HT1080 (cell line): Measurements from ENCODE around the gene GPR158. TPM values are rescaled to one million over a fixed set of nuclear protein-coding genes. Genes with fewer than 3 reads are reported as not detected.
A peak's percentile ranks its signal among the peaks of the same experiment; 100 is the strongest.

Experiments
- DNase-seq: peaks from one replicate; pipeline ENCODE4 v3.0.0-alpha.2; 2015; ENCODE audit warnings: low read depth
- total RNA-seq: library from RNA; depleted of rRNA; stranded (reverse); fragments of >200 nt; shearing (Covaris generic); gene quantifications from 2 replicates; pipeline ENCODE4 v1.2.3, GENCODE V29; 2014

The GPR158 gene
- total RNA-seq, 1 experiment from 2014 or later, result 10.9 TPM

DNA sequence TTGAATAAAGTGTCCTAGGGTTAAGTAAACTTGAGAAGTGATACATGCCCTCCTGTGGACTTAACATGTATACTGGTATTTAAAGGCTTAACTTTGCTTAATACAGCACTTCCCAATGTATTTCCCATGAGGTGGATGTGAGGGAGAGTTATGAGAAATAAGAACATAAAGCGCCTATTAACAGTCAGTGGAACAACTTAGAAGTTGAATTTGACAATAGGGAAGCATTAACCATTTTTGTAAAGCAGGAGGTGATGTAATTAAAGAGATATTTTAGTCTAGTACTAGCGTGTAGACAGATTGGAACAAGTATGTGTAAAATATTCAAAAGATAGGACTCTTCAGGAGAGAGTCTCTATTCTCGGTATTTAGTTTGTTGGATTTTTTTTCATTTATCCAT lies 322.4 kb downstream of the GPR158 start:
- no peak for DNase-seq

DNA sequence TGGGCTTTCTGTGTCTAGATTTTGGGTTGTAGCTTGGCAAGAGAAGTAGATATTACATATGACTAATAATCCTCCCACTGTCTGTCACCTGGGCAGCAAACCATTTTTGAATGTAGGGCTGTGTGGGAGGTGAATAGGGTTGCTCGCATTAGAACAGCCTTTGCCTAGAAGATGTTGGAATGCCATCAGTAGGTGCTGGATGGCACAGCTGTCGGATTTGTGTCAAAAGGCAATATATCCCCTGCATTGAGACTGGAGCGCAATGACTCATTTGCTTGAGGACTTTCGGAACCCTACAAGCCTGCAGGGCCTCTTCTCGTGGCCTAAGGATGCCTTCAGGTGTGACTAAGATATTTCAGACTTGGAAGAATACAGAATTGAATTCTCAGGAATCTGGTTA lies 323.8 kb downstream of the GPR158 start:
- no peak for DNase-seq

DNA sequence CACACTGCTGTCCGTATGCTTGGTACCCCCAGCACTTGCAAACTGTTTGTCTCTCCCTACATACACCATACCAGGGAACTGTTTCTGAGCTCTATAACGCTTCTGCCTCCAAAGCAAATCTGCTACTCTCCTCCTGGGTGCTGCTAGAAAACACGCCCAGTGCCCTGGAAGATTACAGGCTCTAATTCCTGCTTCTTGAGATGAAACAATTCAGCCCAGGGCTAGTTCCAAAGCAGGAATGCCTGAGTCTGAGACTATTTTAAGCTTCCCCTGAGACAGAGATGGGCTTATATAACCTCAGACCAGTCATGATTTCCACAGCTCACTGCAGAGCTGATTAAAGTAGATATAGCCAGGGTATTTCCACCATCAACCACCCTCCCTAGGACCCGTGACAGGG lies 327.1 kb downstream of the GPR158 start:
- DNase-seq, result no peak

DNA sequence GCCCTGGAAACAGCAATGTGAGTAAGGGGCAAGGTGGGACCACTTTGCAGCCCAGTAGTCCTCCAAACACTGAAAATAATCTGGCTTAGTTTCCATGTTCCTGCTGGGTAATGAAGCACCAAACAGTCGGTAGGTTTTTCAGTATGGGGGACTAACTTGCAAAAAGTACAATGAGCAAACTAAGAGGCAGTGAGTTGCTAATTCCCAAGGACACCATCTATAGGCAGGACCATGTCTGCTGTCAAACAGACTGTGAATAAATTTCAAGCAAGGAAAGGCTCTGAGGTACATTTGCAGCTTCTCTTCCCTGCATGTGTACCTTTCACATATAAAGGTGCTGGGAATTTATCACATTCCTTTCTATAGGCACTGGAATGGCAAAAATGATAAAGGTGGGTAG lies 327.7 kb downstream of the GPR158 start:
- no peak for DNase-seq

DNA sequence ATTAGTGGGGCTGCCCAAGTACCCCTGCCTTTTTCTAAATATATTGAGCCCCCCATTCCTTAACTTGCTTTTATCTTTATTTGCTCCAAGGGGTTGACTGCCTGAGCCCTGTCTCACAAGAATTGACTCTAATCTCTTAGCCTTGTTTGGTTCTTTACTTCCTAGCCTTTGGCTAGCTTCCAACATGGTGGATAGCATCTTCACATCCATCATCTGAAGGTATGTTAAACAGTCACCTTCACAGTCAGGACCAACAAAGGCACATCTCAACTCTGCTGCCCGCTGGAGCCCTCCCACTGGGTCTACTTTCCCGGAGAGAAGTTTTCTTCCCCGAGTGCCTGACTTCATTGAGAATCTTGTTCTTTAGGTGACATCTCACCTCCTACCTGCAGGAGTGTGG lies 329.5 kb downstream of the GPR158 start:
- DNase-seq, result no peak

DNA sequence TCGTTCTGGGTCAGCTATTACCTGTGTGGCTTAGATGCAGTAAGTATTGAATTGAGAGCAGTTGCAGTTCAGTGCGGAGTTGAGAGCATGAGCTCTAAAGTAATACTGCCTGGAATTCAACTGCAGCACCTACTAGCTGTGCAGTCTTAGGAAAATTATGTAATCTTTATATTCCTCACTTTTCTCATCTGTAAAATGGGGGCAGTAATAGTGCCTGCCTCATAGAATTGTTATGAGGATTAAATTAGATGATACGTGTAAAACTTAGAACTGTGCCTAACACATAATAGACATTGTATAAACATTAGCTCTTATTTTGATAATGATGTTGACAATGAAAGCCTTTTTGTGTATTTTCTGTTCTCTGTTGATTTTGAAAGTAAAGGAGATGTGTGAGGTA lies 330.0 kb downstream of the GPR158 start:
- no peak for DNase-seq

DNA sequence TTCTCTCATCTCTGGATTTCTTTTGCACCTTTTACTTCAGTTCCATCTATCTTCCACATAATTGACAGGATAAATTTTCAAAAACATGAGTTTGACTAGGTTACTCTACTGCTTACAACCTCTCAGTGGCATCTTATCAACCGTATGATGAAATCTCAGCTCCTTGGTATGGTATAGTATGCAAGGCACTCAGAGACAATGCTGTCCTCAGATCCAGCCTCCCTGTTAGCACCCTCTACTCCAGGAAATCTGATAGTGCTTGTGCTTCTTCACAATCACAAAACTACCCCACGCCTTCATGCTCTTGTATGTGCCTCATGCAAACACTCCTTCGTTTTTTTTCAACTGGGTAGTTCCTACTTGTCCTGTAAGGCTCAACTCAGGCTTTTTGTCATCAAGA lies 330.7 kb downstream of the GPR158 start:
- DNase-seq, result no peak

DNA sequence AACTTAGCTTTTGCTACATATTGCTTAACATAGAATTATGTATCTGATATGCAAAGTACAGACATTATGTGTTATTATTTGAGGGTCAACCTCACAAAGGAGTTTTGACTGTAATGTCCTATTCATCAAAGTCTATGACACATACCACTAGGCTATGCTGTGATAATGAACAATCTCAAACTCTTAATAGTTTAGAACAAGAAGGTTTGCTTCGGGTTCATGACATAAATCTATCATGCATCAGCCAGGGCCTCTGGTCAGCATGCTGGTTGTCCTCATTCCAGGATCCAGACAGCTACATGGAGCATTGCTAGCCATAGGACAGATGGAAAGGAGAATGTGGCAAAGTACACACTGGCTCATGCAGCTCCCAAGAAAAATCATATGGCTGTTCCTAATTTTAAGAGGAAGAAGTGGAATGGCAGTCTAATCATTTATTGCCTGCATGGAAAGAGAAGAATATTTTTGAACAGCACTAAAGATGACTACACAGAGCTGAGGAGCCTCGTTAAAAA lies 332.1 kb downstream of the GPR158 start:
- no peak for DNase-seq

DNA sequence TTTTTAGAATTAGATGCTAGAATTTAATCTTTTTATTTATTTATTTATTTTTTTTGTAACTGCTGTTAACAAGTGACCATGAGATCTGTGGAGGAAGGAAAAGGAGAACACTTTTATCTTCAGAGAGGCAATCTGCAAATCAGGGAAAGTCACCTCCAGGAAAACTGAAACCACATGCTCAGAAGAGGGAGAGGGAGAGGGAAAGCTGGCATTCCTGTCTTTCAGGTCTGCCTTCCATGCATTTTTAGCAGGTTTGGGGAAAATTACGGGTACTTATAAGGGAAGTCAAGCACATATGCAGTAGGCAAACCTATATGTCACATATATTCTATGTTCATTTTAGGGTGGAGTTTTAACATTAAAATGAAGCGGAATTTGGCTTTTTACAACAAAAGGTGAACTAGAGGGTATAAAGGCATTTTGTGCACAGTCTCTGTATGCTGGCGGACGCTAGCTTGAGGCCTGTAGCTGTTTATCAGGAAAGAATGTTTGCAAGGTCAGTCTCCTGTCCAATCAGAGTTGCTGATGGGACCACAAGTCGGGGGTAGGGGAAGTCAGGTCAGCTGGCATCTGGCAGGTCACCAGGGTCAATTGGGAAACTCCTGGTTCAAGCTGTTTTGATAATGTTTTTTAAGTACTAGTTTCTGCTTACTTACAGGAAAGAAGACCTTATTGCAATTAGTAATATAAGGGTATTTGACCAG lies 333.5 kb downstream of the GPR158 start:
- no peak for DNase-seq

DNA sequence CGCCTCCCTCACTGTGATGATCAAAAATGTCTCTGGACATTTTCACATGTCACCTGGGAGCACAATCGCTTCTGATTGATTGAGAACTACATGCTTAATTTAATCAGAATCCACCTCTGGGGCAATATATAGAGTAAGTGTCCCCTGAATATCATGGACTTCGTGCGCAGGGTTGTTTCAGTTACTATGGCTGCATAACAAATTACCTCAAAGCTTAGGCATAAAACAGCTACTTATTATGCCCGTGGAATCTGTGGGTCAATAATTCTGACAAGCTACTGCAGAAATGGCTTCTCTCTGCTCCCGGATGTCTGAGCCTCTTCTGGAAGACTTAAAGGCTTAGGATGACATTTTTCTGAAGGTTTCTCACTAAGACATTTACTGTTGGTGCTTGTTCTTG lies 334.4 kb downstream of the GPR158 start:
- no peak for DNase-seq

DNA sequence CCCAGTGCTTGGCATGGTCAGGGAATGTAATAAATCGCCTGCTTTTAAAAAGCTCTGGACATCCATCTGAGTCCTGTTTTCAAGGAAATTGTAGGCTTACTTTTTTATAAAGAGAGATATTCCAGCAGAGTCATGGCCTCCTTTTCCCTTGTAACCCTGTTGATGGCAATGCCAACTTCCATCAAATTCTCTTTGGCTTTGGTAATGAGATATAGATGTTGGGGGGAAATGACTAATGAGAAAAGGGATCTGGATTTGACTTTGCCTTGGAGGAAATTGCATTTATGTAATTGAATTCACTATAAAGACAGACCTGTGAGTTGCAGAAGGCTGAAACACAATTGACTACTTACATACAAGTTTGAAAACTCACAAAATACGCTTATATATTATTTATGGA lies 347.5 kb downstream of the GPR158 start:
- peak; percentile 28 for DNase-seq

DNA sequence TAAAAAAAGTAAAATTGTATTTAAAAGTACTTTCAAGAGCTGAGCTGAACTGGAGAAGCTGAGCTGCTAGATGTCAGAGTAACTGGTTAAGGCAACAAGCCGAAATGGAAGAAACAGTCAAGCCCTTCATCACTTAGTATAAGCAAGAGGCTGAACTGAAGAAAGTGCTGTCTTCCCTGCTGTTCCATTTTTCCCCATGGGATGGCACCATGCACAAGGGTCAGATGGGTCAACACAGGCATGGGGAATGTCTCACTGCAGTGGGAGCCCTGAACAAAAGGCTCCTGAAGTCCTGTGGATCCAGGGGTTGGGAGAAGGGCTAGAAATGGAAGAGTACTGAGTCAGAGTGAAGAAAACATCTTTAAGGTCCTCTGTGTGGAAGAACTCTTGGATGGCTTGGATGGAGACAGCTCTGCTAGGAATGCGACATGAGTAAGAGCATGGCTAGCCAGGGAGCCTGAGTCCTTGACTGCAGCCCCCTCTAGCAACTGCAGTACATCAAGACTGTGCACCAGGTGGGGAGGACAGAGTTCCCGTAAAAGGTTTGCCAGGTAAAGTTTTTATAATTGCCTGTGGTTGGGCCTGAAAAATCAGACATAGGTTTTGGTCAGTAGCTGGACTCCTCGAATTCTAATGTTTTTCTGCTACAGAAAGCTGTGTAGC lies 348.3 kb downstream of the GPR158 start:
- peak; percentile 56 for DNase-seq

DNA sequence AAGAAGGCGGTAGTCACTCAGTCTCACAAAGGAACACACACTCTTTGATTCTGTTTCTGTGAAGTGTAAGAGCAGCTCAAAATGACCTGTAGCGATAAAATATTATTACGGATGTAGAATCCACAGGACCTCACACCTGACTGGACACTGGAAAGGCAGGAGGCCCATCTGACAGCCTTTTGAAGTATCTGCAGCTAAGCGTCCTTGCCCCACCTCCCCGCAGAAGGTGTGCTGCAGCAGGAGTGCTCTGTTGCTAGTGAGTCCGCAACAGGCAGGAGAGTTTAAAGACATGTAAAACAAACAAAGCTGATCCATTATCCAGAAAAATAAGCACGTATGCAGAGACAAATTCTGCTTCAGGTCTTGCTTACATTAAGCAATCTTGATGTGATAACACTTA lies 355.5 kb downstream of the GPR158 start:
- no peak for DNase-seq

DNA sequence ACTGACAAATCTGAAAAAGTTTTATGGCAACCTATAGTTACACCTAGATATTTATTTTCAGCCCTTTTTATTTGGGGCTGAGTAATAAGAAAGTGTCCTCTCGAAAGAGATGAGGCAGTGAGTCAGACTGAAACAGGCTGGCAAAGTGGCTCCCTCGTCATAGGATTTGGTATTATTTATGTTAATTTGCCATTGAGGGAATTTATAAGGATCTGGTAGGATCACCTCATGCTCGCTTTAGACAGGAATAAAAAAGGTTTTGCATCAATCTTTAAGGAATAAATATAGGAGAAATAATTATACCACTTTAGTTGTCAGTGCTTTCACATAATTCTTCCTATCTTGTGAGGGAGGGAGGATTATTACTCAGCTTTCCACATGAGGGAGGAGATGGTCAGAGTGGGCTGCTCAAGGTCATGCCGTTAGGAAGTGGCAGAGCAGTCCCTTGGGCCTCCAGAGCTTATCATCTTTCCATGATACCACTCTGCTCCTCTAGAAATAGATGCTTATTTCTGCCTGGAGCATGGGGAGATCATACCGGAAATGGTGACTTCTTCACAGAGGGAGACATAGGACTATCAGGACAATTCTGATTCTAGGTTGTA lies 356.8 kb downstream of the GPR158 start:
- DNase-seq, result peak; percentile 17

DNA sequence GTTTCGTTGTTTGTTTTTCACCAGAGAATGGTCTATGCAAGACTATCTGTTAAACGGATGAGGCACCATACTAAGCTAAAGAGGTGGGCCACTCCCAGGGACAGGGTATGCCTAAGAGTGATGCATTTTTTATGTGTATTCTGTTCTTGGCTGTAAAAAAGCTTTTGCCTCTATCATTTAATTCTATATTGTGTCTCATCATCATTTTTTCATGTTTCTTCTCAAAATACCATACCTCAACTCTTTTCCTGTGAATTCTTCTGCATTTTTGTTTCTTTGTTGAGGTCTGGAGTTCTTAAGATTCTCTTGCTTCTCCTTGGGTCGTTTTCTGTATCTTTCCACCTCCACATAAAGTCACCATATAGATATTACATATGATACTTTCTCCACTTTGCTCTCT lies 357.4 kb downstream of the GPR158 start:
- DNase-seq, result no peak

DNA sequence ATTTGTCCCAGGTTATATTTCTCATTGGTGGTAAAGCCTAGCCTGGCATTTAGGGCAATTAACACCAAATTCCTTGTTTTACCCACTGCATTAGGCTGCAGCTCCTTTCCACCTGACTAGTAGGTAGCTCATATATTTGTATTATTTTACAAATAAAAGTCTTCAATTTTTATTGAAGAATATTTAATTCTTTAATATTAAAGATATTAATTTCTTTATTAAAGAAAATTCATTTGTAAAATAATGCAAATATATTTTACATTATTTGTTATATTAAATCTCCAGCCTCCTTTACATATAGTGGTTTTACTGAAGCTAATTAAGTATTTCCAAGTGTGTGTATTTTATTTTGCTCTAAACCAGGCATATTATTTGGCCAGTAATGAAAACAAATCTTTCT lies 361.2 kb downstream of the GPR158 start:
- no peak for DNase-seq

DNA sequence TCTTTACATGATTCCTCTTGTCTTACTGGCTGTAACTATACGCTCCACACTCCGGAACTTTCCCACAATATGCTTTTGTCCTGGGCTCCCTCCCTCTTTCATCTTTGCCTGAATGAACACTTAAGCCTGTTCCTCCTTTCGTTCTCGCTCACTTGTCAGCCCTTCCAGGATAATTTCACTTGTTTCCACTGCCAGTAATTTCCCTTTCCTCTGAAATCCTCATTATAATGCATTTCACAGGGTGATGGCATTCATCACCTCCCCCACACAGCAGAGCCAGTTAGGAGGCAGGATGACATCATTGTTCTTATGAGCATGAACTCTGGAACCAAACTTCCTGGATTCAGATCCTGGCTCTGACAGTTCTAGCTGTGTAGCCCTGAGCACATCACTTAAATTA lies 372.6 kb downstream of the GPR158 start:
- peak; percentile 52 for DNase-seq

DNA sequence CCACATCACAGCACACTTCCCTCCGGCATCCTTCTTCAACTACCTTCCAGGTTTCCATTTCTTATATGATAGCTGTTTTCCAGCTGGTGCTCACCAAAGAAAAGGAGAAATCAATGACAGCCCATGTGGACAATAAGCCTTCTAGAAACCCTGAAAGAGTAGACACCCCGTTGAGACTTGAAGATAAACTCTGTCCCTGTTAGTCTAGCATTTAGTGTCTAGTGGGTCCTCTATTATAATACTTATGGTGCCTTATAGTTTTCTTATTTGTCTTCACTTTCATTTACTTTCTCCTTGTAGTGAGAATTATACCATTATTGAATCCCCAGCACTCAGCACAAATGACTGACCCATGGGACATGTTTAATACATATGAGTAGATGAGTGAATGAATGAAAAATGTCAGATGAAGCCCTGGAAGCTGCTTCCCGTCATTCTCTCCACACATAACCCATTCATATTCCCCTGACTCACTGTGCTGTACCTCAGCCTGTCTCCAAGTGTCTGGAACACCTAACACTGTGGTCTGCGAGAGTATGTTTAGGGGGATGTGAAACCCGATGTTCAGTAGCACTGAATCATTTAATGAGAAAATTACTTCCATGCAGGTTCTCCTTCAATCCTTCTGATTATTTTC lies 377.6 kb downstream of the GPR158 start:
- peak; percentile 92 for DNase-seq

DNA sequence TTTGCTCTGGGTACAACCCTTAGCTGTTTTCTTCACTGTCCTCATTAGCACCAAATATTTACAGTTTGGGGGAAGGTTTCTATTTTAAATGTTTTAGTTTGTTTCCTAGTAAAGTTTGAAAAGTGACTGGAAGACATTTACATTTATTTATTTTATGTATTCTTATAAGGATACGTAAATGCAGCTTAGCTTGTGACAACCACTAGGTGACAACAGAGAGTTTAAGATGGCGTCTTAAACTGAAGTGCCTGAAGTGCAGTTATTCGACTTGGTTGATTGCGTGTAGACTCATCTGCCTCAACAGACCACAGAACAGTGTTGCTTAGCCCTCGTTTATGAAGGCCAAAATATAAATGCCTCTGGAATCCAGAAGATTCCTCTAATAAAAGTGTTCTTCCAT lies 381.1 kb downstream of the GPR158 start:
- no peak for DNase-seq

DNA sequence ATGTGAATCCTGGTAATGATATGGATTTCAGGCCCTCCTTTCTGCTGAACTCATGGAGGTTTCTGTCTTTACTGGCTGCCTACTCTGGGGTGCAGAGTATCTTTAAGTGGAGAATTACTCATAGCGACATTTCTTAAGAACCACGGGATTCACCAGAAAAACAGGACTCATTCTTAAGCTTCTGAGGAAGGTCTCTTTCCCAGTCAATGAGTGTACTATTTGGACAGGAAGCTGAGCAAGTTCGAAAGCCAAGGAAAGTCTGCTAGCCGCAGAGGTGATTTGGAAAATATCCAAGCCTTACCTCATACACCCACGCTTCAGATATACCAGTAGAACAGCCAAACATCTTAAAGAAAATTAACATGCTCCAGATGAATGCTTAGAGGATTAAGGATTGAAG lies 381.7 kb downstream of the GPR158 start:
- peak; percentile 98 for DNase-seq

DNA sequence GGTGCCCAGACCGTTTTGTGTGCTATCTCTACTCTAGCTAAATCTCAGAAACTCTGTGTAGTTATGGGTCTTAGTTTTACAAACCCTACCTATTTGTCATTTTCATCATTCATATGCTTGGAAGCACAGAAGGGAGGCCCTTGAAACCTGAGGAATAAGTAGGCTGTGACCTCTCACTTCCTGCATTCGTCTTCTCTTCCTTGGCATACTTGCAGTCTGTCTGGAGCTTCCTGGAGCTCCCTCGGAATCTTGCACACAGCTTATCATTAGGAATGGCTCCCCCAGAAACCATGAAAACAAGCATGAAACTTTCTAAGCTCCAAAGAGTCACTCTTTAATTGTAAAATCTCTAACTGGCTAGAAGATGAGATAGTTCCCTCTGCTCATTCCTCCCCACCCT lies 382.3 kb downstream of the GPR158 start:
- peak; percentile 53 for DNase-seq

DNA sequence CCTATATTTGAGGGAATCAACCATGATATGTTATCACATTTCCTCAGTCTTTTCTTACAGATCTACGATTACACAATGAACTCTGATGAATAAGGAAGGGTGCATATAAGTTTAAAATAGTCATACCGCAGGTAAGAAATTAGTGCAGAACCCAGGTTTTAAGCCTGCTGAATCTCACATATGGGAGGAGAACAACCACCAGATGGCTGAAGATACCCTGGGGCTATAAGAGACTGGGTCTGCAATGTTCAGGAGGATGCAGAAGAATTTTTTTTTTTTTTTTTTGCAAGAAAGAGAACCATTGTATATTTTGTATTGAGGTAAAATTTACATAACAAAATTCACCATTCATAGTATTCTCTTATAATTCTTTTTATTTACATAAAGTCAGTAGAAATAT lies 387.0 kb downstream of the GPR158 start:
- DNase-seq, result no peak
